ENCODE measurements around the gene SLC6A8. TPM values are rescaled to one million over a fixed set of nuclear protein-coding genes. Genes with fewer than 3 reads are reported as not detected.

Gene SLC6A8
- total RNA-seq, 4 donors from 2014 or later = 19.5 to 36.2 (median 25.4) TPM

DNA sequence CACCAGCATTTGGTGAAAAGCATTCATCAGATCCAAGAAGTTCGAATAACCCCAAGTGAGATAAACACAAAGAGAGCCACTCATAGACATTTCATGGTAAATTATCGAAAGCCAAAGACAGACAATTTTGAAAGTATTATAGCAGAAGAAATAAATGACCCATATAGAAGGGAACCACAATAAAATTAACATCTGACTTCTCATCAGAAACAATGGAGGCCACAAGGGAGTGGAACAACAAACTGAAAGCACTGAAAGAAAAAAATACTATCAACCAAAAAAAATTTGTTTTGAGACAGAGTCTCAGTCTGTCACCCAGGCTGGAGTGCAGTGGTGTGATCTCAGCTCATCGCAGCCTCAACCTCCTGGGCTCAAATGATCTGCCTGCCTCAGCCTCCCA is 28.5 kb upstream of the SLC6A8 start:
- no peak for DNase-seq
- 74 to 88% methylated on average over 3 of the region's 3 CpGs for WGBS, 2 donors
- no peak overlapping the region for H3K4me3 ChIP-seq
- no peak overlapping the region for H3K27ac ChIP-seq
- H3K4me1 ChIP-seq = peaks cover 0 to 4% (median 0%) of the 10 kb centered on the region in 3 donors
- no peaks in the 10 kb centered on the region for H3K36me3 ChIP-seq
- H3K27me3 ChIP-seq = peaks cover 0 to 28% (median 6%) of the 10 kb centered on the region in 4 donors
- no peaks in the 10 kb centered on the region for H3K9me3 ChIP-seq
- intact Hi-C loops (cut with DNase I) = no loop called here
- no peak for TF ChIP-seq POLR2A (IDR thresholded peaks at IDR 0.05)
- no peak for TF ChIP-seq CTCF (IDR thresholded peaks at IDR 0.05)

- Histone ChIP-seq H3K27ac (no peak overlapping the region), H3K4me1 (peaks cover 0 to 4% (median 0%) of the 10 kb centered on the region in 3 donors), H3K4me3 (peak overlapping the region in 1 of 4 donors; percentile 45), H3K36me3 (no peaks in the 10 kb centered on the region), H3K9me3 (no peaks in the 10 kb centered on the region), H3K27me3 (peaks cover 0 to 28% (median 6%) of the 10 kb centered on the region in 4 donors)
- peak; percentile 14 to 53 (median 33) for TF ChIP-seq CTCF (IDR thresholded peaks at IDR 0.05)
- no peak for TF ChIP-seq POLR2A (IDR thresholded peaks at IDR 0.05)
- no CpG with 5 or more reads among the region's 31 CpGs for WGBS, 2 donors
- no peak for DNase-seq
- intact Hi-C loops (cut with DNase I) = no loop called here
These were observed 25.5 kb upstream of the SLC6A8 start for GRCh38 chrX:153662266-153662665.

DNA sequence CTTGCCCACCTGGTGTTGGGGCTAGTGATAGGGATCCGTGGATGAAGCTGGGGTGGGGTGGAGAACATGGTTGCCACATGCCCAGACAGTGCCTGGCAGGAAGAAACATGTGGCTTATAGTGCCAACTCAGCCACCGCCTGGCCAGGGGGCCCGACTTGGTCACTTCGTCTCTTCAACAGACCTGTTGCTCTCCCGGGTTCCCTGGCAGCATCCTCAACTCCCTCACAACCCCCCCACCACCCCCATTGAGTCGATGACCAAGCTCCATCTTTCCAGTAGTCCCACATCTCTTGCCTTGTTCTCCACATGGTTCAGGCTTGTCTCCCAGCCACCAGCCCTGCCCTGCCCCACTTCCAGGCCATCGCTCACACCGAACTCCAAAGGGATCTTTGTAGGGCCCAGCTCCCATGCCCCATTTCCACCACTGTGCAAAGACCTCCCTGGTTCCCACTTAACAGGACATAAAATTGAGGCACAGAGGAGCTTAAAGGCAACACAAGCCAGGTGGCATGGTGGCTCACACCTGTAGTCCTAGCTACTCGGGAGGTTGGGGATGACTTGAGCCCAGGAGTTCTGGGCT is 21.9 kb upstream of the SLC6A8 start:
- intact Hi-C loops (cut with DNase I) = no loop called here
- no peak overlapping the region for H3K4me3 ChIP-seq
- WGBS, 2 donors = 38 to 59% methylated on average over 5 to 6 of the region's 9 CpGs
- no peak for DNase-seq
- no peaks in the 10 kb centered on the region for H3K36me3 ChIP-seq
- no peak overlapping the region for H3K27ac ChIP-seq
- peaks cover 0 to 15% (median 0%) of the 10 kb centered on the region in 3 donors for H3K4me1 ChIP-seq
- no peak for TF ChIP-seq POLR2A (IDR thresholded peaks at IDR 0.05)
- no peak for TF ChIP-seq CTCF (IDR thresholded peaks at IDR 0.05)
- H3K9me3 ChIP-seq = no peaks in the 10 kb centered on the region
- H3K27me3 ChIP-seq = peaks cover 0 to 28% (median 6%) of the 10 kb centered on the region in 4 donors

- Histone ChIP-seq H3K27ac (no peak overlapping the region), H3K4me3 (peak overlapping the region in 1 of 4 donors; percentile 37), H3K9me3 (no peaks in the 10 kb centered on the region), H3K36me3 (no peaks in the 10 kb centered on the region), H3K4me1 (peaks cover 0 to 13% (median 0%) of the 10 kb centered on the region in 3 donors), H3K27me3 (peaks cover 0 to 21% (median 0%) of the 10 kb centered on the region in 4 donors)
- 57 to 83% methylated on average over 3 to 4 of the region's 11 CpGs for WGBS, 2 donors
- TF ChIP-seq CTCF (IDR thresholded peaks at IDR 0.05) (no peak), POLR2A (IDR thresholded peaks at IDR 0.05) (no peak)
- no peak for DNase-seq
- intact Hi-C loops (cut with DNase I) = no loop called here
These were observed 20.3 kb upstream of the SLC6A8 start for GRCh38 chrX:153667281-153667955.

GRCh38 chrX:153667956-153668396 is 19.8 kb upstream of the SLC6A8 start:
- intact Hi-C loops (cut with DNase I) = no loop called here
- TF ChIP-seq CTCF (IDR thresholded peaks at IDR 0.05) = peak; percentile 33 to 86 (median 78)
- TF ChIP-seq POLR2A (IDR thresholded peaks at IDR 0.05) = no peak
- peaks cover 0 to 13% (median 0%) of the 10 kb centered on the region in 3 donors for H3K4me1 ChIP-seq
- H3K9me3 ChIP-seq = no peaks in the 10 kb centered on the region
- H3K36me3 ChIP-seq = no peaks in the 10 kb centered on the region
- H3K27ac ChIP-seq = peak overlapping the region in 1 of 4 donors; percentile 5
- DNase-seq = no peak
- peaks cover 0 to 22% (median 0%) of the 10 kb centered on the region in 4 donors for H3K27me3 ChIP-seq
- peak overlapping the region in 1 of 4 donors; percentile 37 for H3K4me3 ChIP-seq
- WGBS, 2 donors = 0% methylated on average over 7 of the region's 14 CpGs; no CpG with 5 or more reads in 1 of the 2 donors
